SKM-1 (cell line): ENCODE results near the gene ECSCR.

ENCODE experiments used
- DNase-seq: peaks from one replicate; lab custom pipeline; 2025; ENCODE audit not compliant: unreplicated experiment; lab: John Stamatoyannopoulos, UW

The ECSCR gene

GRCh38 chr5:139474890-139475791 lies 12.6 kb upstream of the ECSCR start:
- DNase-seq, result peak; percentile 95

DNA sequence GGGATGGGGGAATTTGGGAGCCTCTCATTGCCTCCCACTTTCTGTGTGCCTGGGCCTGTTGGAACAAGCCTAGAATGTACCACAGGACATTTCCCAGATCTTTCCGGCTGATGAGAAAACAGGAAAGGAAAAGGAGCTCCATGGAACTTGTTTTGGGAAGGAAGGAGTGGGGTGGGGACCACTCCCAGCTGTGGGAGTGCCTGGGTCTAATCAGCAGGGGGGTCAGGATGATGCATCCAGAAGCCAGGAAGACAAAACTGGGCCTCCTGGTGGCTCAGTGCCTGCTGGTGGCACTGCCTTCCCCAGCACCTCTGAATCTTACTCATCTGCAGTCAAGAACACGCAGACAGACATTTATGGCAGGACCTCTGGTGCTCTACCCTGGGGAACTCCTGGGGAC lies 11.0 kb upstream of the ECSCR start:
- DNase-seq, result no peak

- DNase-seq, result no peak
Measured at GRCh38 chr5:139473105-139473504, 10.6 kb upstream of the ECSCR start.

- DNase-seq, result no peak
Measured at GRCh38 chr5:139472386-139473030, 10.0 kb upstream of the ECSCR start.

GRCh38 chr5:139470821-139471300 lies 8.3 kb upstream of the ECSCR start, which contains the start of gene SMIM33:
Gene SMIM33 (plus strand): TSS chr5:139471004. CDS start chr5:139471122, 118 bp downstream.
- peak; percentile 60 for DNase-seq

DNA sequence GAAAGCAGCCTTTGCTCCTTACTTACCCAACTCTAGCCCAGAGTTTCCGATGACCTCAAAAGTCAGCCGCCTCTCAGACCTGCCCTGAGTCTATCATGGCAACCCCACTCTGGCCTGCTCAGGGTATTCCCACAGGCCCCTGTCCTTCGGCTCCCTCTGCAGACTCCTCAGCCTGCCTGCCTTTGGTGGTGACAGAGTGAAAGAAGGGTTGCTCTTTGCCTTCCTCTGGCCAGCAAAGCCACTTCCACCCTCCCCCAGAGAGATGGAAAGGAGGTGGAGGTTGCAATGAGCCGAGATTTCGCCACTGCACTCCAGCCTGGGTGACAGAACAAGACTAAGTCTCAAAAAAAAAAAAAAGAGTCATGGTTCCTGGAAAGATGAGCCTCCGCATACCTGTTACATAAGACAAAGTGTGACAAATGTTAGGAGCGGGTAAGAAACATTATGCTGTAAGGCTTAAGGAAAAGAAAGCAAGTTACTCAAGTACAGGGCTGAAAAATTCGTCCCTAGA lies 5.9 kb upstream of the ECSCR start:
- peak; percentile 78 for DNase-seq

DNA sequence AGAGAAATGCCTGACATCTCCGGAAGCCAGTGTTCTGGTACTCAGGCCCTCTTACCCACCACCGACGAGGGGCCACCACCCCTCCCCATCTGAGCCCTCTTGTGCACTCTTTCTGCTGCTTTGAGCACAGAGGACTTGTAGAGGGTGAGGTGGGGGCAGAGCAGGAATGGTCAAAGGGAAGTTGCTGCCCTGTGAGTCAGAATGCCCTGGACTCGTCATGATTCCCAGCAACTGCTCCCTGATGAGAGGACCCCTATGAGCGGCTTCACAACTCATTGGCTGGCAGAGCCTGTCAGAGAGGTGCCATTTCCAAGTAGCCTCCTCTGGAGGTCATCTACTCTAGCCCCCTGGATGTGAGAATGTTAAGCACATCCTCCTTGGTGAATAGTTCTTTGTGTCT lies 845 bp downstream of the ECSCR start:
- DNase-seq, result no peak

DNA sequence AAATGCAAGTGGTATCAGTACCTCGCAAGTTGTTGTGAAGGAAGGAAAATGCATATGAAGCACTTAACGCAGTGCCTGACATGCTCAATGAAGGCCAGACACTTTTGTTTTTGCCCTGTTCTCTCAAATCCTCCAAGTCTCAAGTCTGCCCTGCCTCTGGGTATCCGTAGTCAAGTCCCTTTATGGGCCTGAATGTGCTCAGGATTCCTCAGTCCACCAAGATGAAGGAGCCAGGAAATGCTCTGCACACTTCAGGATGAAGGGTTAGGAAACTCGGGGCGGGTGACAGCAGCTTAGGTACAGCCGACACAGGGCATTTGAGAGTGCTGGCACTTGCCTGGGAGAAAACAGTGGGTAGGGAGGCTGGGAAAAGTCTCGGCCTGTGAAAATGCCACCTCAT lies 1.4 kb downstream of the ECSCR start:
- DNase-seq, result no peak

GRCh38 chr5:139460455-139460854 lies 2.1 kb downstream of the ECSCR start:
- DNase-seq, result no peak

- DNase-seq, result no peak
Measured at GRCh38 chr5:139459451-139459934, 3.0 kb downstream of the ECSCR start.

DNA sequence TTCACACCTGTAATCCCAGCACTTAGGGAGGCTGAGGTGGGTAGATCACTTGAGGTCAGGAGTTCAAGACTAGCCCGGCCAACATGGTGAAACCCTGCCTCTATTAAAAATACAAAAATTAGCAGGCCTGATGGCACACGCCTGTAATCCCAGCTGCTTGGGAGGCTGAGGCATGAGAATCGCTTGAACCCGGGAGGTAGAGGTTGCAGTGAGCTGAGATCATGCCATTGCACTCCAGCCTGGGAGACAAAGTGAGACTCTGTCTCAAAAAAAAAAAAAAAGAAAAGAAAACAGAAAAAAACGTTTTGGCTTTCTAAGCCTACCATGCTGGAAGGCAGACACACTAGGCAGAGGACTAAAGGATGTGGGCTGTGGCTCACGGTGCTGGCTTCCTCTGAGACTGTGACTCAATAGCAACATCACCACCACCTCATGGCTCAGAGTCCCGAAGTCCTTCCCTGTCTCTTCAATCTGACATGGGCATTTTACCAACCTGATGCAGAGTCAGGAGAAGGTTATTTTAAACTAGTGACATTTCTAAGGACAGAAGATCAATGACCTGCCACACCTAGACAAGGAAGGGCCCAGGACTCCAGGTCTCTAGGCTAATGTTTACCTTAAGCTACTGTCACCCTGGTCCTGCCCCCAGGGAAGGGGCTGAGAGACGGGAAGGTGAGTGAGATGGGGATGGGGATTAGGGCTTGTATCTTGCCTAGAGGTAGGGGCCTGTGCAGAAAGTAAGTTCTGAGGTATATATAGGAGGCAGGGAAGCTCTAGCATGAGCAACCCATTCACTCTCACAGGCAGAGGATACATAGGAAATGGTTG lies 3.7 kb downstream of the ECSCR start:
- DNase-seq, result peak; percentile 40

- DNase-seq, result no peak
Measured at GRCh38 chr5:139457653-139458306, 4.8 kb downstream of the ECSCR start.

GRCh38 chr5:139457241-139457640 lies 5.3 kb downstream of the ECSCR start:
- DNase-seq, result no peak

DNA sequence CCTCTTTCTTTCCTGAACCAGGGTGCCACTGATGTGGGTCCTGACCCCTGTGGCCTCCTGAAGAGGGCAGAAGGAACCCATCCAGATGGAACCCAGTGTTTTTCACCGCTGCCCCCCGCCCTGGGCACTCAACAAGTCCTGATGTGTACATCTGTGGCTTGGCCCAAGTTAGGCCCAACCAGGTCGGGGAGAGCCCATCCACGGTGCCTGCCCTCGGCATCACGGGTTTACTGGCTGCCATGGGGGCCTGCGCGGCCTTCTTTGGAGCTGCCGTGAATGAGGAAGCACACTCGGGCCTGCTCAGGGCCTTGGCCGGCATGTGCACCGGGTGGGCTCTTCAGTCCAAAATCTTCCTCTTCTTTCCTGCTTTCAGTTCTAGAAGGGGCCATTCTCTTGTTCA lies 5.8 kb downstream of the ECSCR start:
- no peak for DNase-seq

GRCh38 chr5:139454568-139455290 lies 7.8 kb downstream of the ECSCR start:
- DNase-seq, result no peak

DNA sequence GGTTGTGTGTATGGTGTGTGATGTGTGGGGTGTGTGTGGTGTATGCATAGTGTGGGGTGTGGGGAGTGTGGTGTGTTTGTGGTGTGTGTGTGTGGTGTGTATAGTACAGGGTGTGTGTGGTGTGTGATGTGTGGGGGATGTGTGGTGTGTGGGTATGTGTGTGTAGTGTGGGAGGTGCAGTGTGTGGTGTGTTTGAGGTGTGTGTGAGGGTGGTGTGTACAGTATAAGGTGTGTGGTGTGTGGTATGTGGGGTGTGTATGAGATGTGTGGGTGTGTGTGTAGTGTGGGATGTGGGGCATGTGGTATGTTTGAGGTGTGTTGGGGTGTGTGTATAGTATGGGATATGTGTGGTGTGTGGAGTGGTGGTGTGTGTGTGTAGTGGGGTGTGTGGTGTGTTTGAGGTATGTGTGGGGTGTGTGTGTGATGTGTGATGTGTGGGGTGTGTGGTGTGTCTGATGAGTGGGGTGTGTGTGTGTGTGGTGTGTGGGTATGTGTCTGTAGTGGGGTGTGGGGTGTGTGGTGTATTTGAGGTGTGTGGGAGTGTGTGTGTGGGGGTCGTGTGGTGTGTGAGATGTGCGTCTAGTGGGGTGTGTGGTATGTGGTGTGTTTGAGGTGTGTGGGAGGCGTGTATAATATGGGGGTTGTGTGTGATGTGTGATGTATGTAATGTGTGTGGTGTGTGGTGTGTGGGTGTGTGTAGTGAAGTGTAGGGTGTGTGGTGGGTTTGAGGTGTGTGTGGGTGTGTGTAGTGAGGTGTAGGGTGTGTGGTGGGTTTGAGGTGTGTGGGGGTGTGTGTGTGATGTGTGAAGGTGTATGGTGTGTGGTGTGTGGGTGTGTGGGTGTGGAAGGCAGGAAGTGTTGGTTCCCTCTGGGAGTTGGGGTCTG lies 8.6 kb downstream of the ECSCR start:
- DNase-seq, result no peak

GRCh38 chr5:139451878-139452660 lies 10.5 kb downstream of the ECSCR start:
- DNase-seq, result no peak

- DNase-seq, result no peak
Measured at GRCh38 chr5:139451176-139451575, 11.4 kb downstream of the ECSCR start.
